ENCODE data around the gene KLK14. TPM values are rescaled to one million over a fixed set of nuclear protein-coding genes. Genes with fewer than 3 reads are reported as not detected.
A peak's percentile ranks its signal among the peaks of the same experiment; 100 is the strongest.

The KLK14 gene
- total and polyA plus RNA-seq, 2 of the 8 experiments (the other 6 are each of a cell fraction or from before 2014, with no cell fraction given), result 0.09 to 1.2 TPM

DNA sequence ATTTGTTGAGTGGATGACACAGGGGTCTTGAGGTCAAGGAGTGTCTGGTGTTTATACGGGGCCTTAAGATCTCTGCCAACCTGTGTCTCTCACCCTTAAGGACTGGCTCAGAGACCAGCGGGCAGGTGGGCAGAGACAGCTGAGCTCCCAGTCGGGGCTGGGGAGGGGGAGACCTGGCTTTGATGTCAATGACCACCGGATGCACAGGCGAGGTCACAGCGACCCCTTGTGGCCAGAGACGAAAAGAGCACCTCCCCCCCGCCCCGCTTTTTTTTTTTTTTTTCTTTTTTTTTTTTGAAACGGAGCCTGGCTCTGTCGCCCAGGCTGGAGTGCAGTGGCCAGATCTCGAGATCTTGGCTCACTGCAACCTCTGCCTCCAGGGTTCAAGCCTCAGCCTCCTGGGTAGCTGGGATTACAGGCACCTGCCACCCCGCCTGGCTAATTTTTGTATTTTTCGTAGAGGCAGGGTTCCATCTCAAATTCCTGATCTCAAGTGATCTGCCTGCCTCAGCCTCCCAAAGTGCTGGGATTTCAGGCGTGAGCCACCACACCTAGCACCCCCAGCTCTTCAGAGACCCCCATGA, 12.1 kb upstream of the KLK14 start:
- no peaks in the 10 kb centered on the region; the same call in 1 of the 2 replicates for H3K79me1 ChIP-seq (ENCODE audit: low read depth, low read length)
- H2BK20ac ChIP-seq (ENCODE audit: low read length), result no peak overlapping the region; the same call in 1 of the 2 replicates
- no peaks in the 10 kb centered on the region for H3K23me2 ChIP-seq (ENCODE audit: low read depth, low read length)
- no peak overlapping the region for H3K14ac ChIP-seq (ENCODE audit: insufficient read length)
- no peaks in the 10 kb centered on the region for H3K9me3 ChIP-seq (ENCODE audit: insufficient read depth in 2 of 2, low read depth in 1 of 2, low read length in 1 of 2)
- no peak overlapping the region for H3K56ac ChIP-seq (replicated peaks; ENCODE audit: insufficient read length, low read depth, low read length)
- H4K91ac ChIP-seq (replicated peaks; ENCODE audit: insufficient read length, low read length), result no peak overlapping the region
- H2BK15ac ChIP-seq (ENCODE audit: low read length), result no peak overlapping the region
- H3K4ac ChIP-seq (replicated peaks; ENCODE audit: insufficient read length, low read depth, low read length), result no peak overlapping the region
- peaks cover 0 to 3% of the 10 kb centered on the region in 2 experiments for H4K20me1 ChIP-seq (replicated peaks in 1 of 2; ENCODE audit: control insufficient read depth in 1 of 2, insufficient read depth in 2 of 2, low read length in 2 of 2)
- no peaks in the 10 kb centered on the region for H3K79me2 ChIP-seq (ENCODE audit: control insufficient read depth in 1 of 2, insufficient read depth in 2 of 2, low read length in 2 of 2)
- CTCF ChIA-PET (ENCODE audit: partially characterized antibody), result interaction anchor here (0.6 to 8.3 kb wide), 31 partner anchors 9 to 1029 kb away, joined by 3 to 269 read pairs (median 5); partner anchors contain the start of genes KLK10, KLK11, KLK13 and KLK4
- peak in 1 of 2 experiments; percentile 83 for DNase-seq (ENCODE audit: low read depth in 1 of 2, low spot score in 2 of 2)
- no peak overlapping the region for H3K4me2 ChIP-seq (ENCODE audit: insufficient read depth in 1 of 2, low read depth in 2 of 2, low read length in 2 of 2)
- H2AK5ac ChIP-seq (ENCODE audit: low read depth, low read length), result no peak overlapping the region
- no peak overlapping the region for H2BK120ac ChIP-seq (replicated peaks; ENCODE audit: low read depth, low read length)
- no peak overlapping the region for H3K23ac ChIP-seq (ENCODE audit: insufficient read length)
- H2BK12ac ChIP-seq (ENCODE audit: low read depth, low read length), result no peak overlapping the region
- WGBS, 2 experiments (ENCODE audit: extremely low coverage in 1 of 2, insufficient coverage in 1 of 2, insufficient read length in 1 of 2, insufficient replicate concordance in 2 of 2, low coverage in 1 of 2, low lambda C conversion rate in 2 of 2, missing lambda C conversion rate in 1 of 2), result 49% methylated on average over 6 of the region's 15 CpGs; no CpG with 5 or more reads in 1 of the 2 experiments
- no peaks in the 10 kb centered on the region; a peak in 1 of 7 replicates for H3K27me3 ChIP-seq (replicated peaks in 1 of 4; ENCODE audit: control insufficient read depth in 3 of 4, extremely low read depth in 1 of 4, insufficient read depth in 3 of 4, low read length in 3 of 4)
- H3K9ac ChIP-seq (replicated peaks in 1 of 4; ENCODE audit: extremely low read depth in 1 of 4, low read depth in 3 of 4, low read length in 3 of 4), result no peak overlapping the region
- POLR2A ChIA-PET (ENCODE audit: partially characterized antibody), result interaction anchor here (0.6 to 1.4 kb wide), 3 partner anchors 73 to 299 kb away, joined by 3 to 4 read pairs (median 3); no protein-coding TSS in a partner anchor
- no peak overlapping the region for H3K18ac ChIP-seq (ENCODE audit: extremely low read depth, low read length)
- no peaks in the 10 kb centered on the region for H3K36me3 ChIP-seq (ENCODE audit: control insufficient read depth in 2 of 4, insufficient read depth in 4 of 4, low read length in 3 of 4)
- no peak overlapping the region for H2AFZ ChIP-seq (ENCODE audit: low read length)
- H4K5ac ChIP-seq (ENCODE audit: insufficient read length, low read depth, low read length), result no peak overlapping the region
- H3K27ac ChIP-seq (ENCODE audit: low read depth, low read length), result no peak overlapping the region
- FAIRE-seq, result no peak
- H3K4me1 ChIP-seq (replicated peaks in 1 of 4; ENCODE audit: control insufficient read depth in 3 of 4, insufficient read depth in 4 of 4, low read length in 3 of 4), result peaks cover 0 to 6% (median 2%) of the 10 kb centered on the region in 4 experiments; a peak in 5 of 7 replicates
- H3K4me3 ChIP-seq (ENCODE audit: extremely low read depth in 1 of 4, insufficient read depth in 2 of 4, low read depth in 3 of 4, low read length in 4 of 4), result no peak overlapping the region
- H2BK5ac ChIP-seq (ENCODE audit: low read depth, low read length), result no peak overlapping the region
- H4K8ac ChIP-seq (ENCODE audit: extremely low read depth, insufficient read depth, low read length), result no peak overlapping the region
- TF ChIP-seq RBBP5 (IDR thresholded peaks at IDR 0.05; ENCODE audit: borderline replicate concordance, low read depth, low read length), result no peak
- no peak for TF ChIP-seq POLR2AphosphoS5 (IDR thresholded peaks at IDR 0.05; ENCODE audit: low read depth, low read length)
- TF ChIP-seq MAX (IDR thresholded peaks at IDR 0.05), result no peak
- no peak for TF ChIP-seq CHD2 (IDR thresholded peaks at IDR 0.05; ENCODE audit: low read length)
- TF ChIP-seq BRCA1 (IDR thresholded peaks at IDR 0.05; ENCODE audit: low read depth, low read length), result no peak
- TF ChIP-seq FOSL1 (IDR thresholded peaks at IDR 0.05; ENCODE audit: insufficient read depth, low read depth, low read length), result no peak
- TF ChIP-seq SP1 (IDR thresholded peaks at IDR 0.05; ENCODE audit: low read depth, low read length), result no peak
- 0 out of 4 replicates have a peak, but pooled peaks of 1 of the 2 experiments have one; percentile 40 for TF ChIP-seq SIN3A (conservative IDR thresholded peaks at IDR 0.05 in 1 of 2, IDR thresholded peaks at IDR 0.05 in 1 of 2; ENCODE audit: low read depth in 1 of 2, low read length in 2 of 2)
- no peak for TF ChIP-seq GABPA (IDR thresholded peaks at IDR 0.05; ENCODE audit: borderline replicate concordance, insufficient read depth, low read length)
- TF ChIP-seq YY1 (IDR thresholded peaks at IDR 0.05; ENCODE audit: low read depth, low read length), result no peak
- TF ChIP-seq BACH1 (IDR thresholded peaks at IDR 0.05; ENCODE audit: low read length), result no peak
- TF ChIP-seq KDM4A (IDR thresholded peaks at IDR 0.05; ENCODE audit: low read depth, low read length, severe bottlenecking), result no peak
